OCI-M1 (cell line): ENCODE results near the gene AGMO.

Experiments used
- DNase-seq: peaks from one replicate; lab custom pipeline; 2025; lab: John Stamatoyannopoulos, UW

Gene AGMO

GRCh38 chr7:15397159-15397550, 164.7 kb downstream of the AGMO start:
- no peak for DNase-seq

GRCh38 chr7:15396210-15397158, 165.3 kb downstream of the AGMO start:
- DNase-seq, result no peak

GRCh38 chr7:15389073-15389472, 172.7 kb downstream of the AGMO start:
- peak; percentile 46 for DNase-seq

- DNase-seq, result no peak
Measured at GRCh38 chr7:15378494-15379145, 183.2 kb downstream of the AGMO start.

GRCh38 chr7:15376600-15376999, 185.2 kb downstream of the AGMO start:
- no peak for DNase-seq

GRCh38 chr7:15370441-15370840, 191.4 kb downstream of the AGMO start:
- DNase-seq, result no peak

GRCh38 chr7:15368653-15369052, 193.2 kb downstream of the AGMO start:
- DNase-seq, result no peak

- DNase-seq, result no peak
Measured at GRCh38 chr7:15367897-15368296, 193.9 kb downstream of the AGMO start.

GRCh38 chr7:15358112-15358511, 203.7 kb downstream of the AGMO start:
- DNase-seq, result no peak

- no peak for DNase-seq
Measured at GRCh38 chr7:15352421-15353206, 209.2 kb downstream of the AGMO start.

- DNase-seq, result peak; percentile 3
Measured at GRCh38 chr7:15345216-15345615, 216.6 kb downstream of the AGMO start.

GRCh38 chr7:15341817-15342216, 220.0 kb downstream of the AGMO start:
- peak; percentile 3 for DNase-seq

- no peak for DNase-seq
Measured at GRCh38 chr7:15336146-15336545, 225.7 kb downstream of the AGMO start.

- DNase-seq, result no peak
Measured at GRCh38 chr7:15335390-15335789, 226.4 kb downstream of the AGMO start.

- DNase-seq, result no peak
Measured at GRCh38 chr7:15334536-15335263, 227.1 kb downstream of the AGMO start.

GRCh38 chr7:15332956-15333355, 228.9 kb downstream of the AGMO start:
- no peak for DNase-seq

GRCh38 chr7:15330943-15331342, 230.9 kb downstream of the AGMO start:
- DNase-seq, result no peak

GRCh38 chr7:15327001-15327400, 234.8 kb downstream of the AGMO start:
- DNase-seq, result no peak

GRCh38 chr7:15326044-15326644, 235.7 kb downstream of the AGMO start:
- peak; percentile 61 for DNase-seq

- no peak for DNase-seq
Measured at GRCh38 chr7:15323550-15323949, 238.3 kb downstream of the AGMO start.

GRCh38 chr7:15317215-15317614, 244.6 kb downstream of the AGMO start:
- no peak for DNase-seq
